ENCODE measurements around the gene DOLPP1. TPM values are rescaled to one million over a fixed set of nuclear protein-coding genes. Genes with fewer than 3 reads are reported as not detected.
A peak's percentile ranks its signal among the peaks of the same experiment; 100 is the strongest.

Gene DOLPP1
- total and polyA plus RNA-seq, 2 of the 13 experiments (the other 11 are each of a cell fraction or from before 2014, with no cell fraction given): 21.0 to 34.1 TPM

DNA sequence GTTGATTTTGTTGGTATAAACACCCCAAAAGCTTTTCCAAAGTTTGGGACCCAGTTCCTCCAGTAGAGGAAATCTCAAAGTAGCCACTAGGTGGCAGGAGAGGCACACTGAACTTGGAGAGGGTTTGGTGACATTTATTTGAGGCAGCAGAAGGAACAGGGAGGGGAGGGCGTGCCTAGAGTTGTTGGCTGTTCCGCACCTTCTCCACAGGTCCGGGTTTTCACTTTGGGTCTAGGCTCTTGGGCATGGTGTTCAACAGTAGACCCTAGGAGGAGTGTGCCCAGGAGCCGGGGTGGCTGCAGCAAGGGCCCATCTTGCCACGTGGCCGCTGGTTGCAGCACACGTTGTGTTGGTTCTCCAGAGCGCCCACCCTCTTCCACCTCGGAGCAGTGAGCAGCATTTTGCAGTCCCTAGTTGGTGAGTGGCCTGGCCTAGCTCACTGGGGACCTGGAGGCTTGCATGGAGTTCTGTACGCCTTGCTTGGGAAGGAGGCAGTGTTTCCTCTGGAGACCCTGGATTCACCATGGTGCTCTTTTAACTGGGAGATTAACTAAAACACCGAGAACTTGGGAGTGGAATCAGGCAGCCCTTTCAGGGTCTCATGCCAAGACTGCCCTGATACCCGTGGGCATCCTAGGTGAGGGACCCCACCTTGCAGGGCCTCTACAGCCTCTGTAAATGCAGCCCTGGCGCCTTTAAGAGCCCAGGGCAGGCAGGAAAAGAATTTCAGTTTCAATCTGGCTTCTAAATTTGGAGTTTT, 58.5 kb downstream of the DOLPP1 start (continued):
- TF ChIP-seq HNRNPH1 (optimal IDR thresholded peaks at IDR 0.05; ENCODE audit: low read depth, low read length): no peak
- no peak for TF ChIP-seq HHEX (CRISPR knock-in tag; IDR thresholded peaks at IDR 0.05)
- TF ChIP-seq, protein P1, sequence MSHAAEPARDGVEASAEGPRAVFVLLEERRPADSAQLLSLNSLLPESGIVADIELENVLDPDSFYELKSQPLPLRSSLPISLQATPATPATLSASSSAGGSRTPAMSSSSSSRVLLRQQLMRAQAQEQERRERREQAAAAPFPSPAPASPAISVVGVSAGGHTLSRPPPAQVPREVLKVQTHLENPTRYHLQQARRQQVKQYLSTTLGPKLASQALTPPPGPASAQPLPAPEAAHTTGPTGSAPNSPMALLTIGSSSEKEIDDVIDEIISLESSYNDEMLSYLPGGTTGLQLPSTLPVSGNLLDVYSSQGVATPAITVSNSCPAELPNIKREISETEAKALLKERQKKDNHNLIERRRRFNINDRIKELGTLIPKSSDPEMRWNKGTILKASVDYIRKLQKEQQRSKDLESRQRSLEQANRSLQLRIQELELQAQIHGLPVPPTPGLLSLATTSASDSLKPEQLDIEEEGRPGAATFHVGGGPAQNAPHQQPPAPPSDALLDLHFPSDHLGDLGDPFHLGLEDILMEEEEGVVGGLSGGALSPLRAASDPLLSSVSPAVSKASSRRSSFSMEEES (CRISPR knock-in tag; IDR thresholded peaks at IDR 0.05): peak; percentile 14; the same call in 1 of the 2 replicates
- no peak; the same call in 1 of the 2 replicates for TF ChIP-seq ZNF670 (CRISPR knock-in tag; IDR thresholded peaks at IDR 0.05; ENCODE audit: borderline replicate concordance)
- TF ChIP-seq, protein P2, sequence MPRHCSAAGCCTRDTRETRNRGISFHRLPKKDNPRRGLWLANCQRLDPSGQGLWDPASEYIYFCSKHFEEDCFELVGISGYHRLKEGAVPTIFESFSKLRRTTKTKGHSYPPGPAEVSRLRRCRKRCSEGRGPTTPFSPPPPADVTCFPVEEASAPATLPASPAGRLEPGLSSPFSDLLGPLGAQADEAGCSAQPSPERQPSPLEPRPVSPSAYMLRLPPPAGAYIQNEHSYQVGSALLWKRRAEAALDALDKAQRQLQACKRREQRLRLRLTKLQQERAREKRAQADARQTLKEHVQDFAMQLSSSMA (CRISPR knock-in tag; IDR thresholded peaks at IDR 0.05): peak; percentile 40; the same call in 1 of the 2 replicates
- TF ChIP-seq, protein P3, sequence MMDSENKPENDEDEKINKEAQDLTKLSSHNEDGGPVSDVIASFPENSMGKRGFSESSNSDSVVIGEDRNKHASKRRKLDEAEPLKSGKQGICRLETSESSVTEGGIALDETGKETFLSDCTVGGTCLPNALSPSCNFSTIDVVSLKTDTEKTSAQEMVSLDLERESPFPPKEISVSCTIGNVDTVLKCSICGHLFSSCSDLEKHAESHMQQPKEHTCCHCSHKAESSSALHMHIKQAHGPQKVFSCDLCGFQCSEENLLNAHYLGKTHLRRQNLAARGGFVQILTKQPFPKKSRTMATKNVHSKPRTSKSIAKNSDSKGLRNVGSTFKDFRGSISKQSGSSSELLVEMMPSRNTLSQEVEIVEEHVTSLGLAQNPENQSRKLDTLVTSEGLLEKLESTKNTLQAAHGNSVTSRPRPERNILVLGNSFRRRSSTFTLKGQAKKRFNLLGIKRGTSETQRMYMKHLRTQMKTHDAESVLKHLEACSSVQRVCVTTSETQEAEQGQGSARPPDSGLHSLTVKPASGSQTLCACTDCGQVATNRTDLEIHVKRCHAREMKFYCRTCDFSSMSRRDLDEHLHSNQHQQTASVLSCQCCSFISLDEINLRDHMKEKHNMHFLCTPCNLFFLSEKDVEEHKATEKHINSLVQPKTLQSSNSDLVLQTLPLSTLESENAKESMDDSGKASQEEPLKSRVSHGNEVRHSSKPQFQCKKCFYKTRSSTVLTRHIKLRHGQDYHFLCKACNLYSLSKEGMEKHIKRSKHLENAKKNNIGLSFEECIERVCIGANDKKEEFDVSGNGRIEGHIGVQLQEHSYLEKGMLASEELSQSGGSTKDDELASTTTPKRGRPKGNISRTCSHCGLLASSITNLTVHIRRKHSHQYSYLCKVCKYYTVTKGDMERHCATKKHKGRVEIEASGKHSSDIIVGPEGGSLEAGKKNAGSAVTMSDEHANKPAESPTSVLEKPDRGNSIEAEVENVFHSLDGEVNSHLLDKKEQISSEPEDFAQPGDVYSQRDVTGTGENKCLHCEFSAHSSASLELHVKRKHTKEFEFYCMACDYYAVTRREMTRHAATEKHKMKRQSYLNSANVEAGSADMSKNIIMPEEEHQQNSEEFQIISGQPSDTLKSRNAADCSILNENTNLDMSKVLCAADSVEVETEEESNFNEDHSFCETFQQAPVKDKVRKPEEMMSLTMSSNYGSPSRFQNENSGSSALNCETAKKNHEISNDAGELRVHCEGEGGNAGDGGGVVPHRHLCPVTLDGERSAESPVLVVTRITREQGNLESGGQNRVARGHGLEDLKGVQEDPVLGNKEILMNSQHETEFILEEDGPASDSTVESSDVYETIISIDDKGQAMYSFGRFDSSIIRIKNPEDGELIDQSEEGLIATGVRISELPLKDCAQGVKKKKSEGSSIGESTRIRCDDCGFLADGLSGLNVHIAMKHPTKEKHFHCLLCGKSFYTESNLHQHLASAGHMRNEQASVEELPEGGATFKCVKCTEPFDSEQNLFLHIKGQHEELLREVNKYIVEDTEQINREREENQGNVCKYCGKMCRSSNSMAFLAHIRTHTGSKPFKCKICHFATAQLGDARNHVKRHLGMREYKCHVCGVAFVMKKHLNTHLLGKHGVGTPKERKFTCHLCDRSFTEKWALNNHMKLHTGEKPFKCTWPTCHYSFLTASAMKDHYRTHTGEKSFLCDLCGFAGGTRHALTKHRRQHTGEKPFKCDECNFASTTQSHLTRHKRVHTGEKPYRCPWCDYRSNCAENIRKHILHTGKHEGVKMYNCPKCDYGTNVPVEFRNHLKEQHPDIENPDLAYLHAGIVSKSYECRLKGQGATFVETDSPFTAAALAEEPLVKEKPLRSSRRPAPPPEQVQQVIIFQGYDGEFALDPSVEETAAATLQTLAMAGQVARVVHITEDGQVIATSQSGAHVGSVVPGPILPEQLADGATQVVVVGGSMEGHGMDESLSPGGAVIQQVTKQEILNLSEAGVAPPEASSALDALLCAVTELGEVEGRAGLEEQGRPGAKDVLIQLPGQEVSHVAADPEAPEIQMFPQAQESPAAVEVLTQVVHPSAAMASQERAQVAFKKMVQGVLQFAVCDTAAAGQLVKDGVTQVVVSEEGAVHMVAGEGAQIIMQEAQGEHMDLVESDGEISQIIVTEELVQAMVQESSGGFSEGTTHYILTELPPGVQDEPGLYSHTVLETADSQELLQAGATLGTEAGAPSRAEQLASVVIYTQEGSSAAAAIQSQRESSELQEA (CRISPR knock-in tag; IDR thresholded peaks at IDR 0.05; ENCODE audit: not compliant biosample characterization): no peak
- peak; percentile 72; the same call in 1 of the 2 replicates for TF ChIP-seq MYC (CRISPR knock-in tag; IDR thresholded peaks at IDR 0.05; ENCODE audit: borderline replicate concordance)
- no peak for TF ChIP-seq REL (CRISPR knock-in tag; conservative IDR thresholded peaks at IDR 0.05)
- no peak for TF ChIP-seq KDM1A (CRISPR knock-in tag; IDR thresholded peaks at IDR 0.05)
- no peak for TF ChIP-seq PHB2 (IDR thresholded peaks at IDR 0.05; ENCODE audit: partially characterized antibody)
- TF ChIP-seq, protein P4, sequence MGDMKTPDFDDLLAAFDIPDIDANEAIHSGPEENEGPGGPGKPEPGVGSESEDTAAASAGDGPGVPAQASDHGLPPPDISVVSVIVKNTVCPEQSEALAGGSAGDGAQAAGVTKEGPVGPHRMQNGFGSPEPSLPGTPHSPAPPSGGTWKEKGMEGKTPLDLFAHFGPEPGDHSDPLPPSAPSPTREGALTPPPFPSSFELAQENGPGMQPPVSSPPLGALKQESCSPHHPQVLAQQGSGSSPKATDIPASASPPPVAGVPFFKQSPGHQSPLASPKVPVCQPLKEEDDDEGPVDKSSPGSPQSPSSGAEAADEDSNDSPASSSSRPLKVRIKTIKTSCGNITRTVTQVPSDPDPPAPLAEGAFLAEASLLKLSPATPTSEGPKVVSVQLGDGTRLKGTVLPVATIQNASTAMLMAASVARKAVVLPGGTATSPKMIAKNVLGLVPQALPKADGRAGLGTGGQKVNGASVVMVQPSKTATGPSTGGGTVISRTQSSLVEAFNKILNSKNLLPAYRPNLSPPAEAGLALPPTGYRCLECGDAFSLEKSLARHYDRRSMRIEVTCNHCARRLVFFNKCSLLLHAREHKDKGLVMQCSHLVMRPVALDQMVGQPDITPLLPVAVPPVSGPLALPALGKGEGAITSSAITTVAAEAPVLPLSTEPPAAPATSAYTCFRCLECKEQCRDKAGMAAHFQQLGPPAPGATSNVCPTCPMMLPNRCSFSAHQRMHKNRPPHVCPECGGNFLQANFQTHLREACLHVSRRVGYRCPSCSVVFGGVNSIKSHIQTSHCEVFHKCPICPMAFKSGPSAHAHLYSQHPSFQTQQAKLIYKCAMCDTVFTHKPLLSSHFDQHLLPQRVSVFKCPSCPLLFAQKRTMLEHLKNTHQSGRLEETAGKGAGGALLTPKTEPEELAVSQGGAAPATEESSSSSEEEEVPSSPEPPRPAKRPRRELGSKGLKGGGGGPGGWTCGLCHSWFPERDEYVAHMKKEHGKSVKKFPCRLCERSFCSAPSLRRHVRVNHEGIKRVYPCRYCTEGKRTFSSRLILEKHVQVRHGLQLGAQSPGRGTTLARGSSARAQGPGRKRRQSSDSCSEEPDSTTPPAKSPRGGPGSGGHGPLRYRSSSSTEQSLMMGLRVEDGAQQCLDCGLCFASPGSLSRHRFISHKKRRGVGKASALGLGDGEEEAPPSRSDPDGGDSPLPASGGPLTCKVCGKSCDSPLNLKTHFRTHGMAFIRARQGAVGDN (CRISPR knock-in tag; IDR thresholded peaks at IDR 0.05): peak; percentile 98
- peak; percentile 44; the same call in 1 of the 2 replicates for TF ChIP-seq ZNF430 (CRISPR knock-in tag; IDR thresholded peaks at IDR 0.05)
- TF ChIP-seq MEIS2 (CRISPR knock-in tag; IDR thresholded peaks at IDR 0.05): no peak

Measured in HepG2 (cell line).